Muscle layer of duodenum (tissue), 2 donors: ENCODE results near the gene CABLES1.

Experiments
- H3K27ac ChIP-seq: one replicate; pipeline ENCODE4 v1.7.0; 2013; ENCODE audit warnings: mild to moderate bottlenecking, low read length
- H3K27me3 ChIP-seq: one replicate; pipeline ENCODE4 v1.7.0; 2013; ENCODE audit warnings: low read depth, mild to moderate bottlenecking, control low read depth, low read length
- H3K36me3 ChIP-seq, 2 donors: one replicate each; pipeline ENCODE4 v1.7.0; 2013; ENCODE audit warnings: low read length in 2 of 2, control low read depth in 1 of 2, mild to moderate bottlenecking in 1 of 2; ENCODE audit not compliant: insufficient read depth in 2 of 2, control insufficient read depth in 1 of 2
- H3K4me1 ChIP-seq, 2 donors: one replicate each; pipeline ENCODE4 v1.7.0; 2013; ENCODE audit warnings: low read length in 2 of 2, mild to moderate bottlenecking in 2 of 2, control low read depth in 1 of 2, moderate library complexity in 1 of 2; ENCODE audit not compliant: insufficient read depth in 2 of 2, control insufficient read depth in 1 of 2
- H3K4me3 ChIP-seq, 2 donors: one replicate each; pipeline ENCODE4 v1.7.0; 2013; ENCODE audit warnings: low read length in 2 of 2, low read depth in 1 of 2, mild to moderate bottlenecking in 1 of 2
- H3K9me3 ChIP-seq, 2 donors: one replicate each; pipeline ENCODE4 v1.7.0; 2013; ENCODE audit warnings: low read length in 2 of 2, control low read depth in 1 of 2, mild to moderate bottlenecking in 1 of 2; ENCODE audit not compliant: control insufficient read depth in 1 of 2
- donor health status: healthy.

The CABLES1 gene

DNA sequence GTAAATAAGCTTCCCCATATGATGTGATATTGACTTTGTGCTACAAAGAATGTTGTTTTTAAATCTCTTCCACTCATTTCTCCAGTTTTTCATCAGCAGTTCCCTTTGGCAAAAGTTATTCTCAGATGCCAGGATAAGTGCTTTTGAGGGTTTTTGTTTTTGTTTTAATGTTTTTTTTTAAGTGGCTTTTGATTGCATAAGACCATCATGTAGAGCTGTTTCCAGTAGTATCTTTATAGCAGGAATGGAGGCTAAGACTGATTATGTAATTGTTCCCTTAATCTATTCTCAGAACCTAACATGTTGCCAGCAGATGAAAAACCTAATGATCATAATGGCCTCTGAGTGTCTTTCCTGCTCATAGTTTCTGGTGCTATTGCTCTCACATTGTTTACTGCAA lies 77.9 kb downstream of the CABLES1 start:
- no peak overlapping the region for H3K27ac ChIP-seq
- no peaks in the 10 kb centered on the region for H3K36me3 ChIP-seq
- peaks cover 0 to 7% of the 10 kb centered on the region in 2 donors for H3K9me3 ChIP-seq
- no peaks in the 10 kb centered on the region for H3K27me3 ChIP-seq
- no peaks in the 10 kb centered on the region for H3K4me1 ChIP-seq
- H3K4me3 ChIP-seq: no peak overlapping the region

- H3K4me1 ChIP-seq: no peaks in the 10 kb centered on the region
- no peaks in the 10 kb centered on the region for H3K9me3 ChIP-seq
- H3K27me3 ChIP-seq: no peaks in the 10 kb centered on the region
- no peaks in the 10 kb centered on the region for H3K36me3 ChIP-seq
- no peak overlapping the region for H3K4me3 ChIP-seq
- no peak overlapping the region for H3K27ac ChIP-seq
Measured at GRCh38 chr18:23217781-23218180, 82.5 kb downstream of the CABLES1 start.

DNA sequence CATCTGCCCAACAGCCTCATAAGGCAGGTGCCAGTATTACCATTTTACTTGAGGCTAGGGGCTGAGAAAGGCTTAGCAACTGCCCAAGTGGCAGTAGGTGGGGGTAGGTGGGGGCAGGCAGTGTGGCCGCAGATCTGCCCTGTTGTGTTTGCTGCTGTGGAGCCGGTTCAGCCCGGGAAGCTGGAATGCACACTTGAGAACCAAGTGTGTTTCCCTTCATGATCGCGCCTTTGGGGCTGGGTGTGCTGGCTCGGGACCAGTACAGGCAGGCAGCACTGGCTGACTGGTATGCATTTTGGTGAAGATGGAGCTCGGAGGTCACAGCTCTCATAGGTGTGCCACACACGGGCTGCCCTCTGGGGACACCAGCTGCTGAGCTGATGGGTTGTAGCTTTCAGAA lies 85.1 kb downstream of the CABLES1 start:
- Histone ChIP-seq H3K27ac (no peak overlapping the region), H3K36me3 (no peaks in the 10 kb centered on the region), H3K9me3 (no peaks in the 10 kb centered on the region), H3K4me1 (peaks cover 0 to 6% of the 10 kb centered on the region in 2 donors), H3K4me3 (no peak overlapping the region), H3K27me3 (no peaks in the 10 kb centered on the region)

DNA sequence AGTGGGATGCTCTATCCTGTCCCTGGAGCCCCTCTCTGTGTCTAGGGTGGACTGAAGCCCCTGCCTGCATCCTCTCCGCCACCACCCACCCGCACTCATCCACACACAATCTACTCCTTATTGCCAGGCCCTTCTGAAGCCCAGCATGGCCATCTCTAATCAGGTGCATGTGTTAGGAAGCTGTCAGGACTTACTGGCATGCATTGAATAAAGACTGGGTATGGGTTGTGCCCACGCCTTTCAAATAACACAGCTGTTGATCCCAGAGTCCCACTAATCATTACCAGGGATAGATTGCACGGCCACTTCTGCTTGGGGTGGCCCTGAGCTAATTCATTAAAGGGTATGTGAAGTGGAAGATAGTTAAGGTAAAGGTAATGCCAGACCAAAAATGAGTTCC lies 88.4 kb downstream of the CABLES1 start:
- H3K4me1 ChIP-seq: peaks cover 9 to 27% of the 10 kb centered on the region in 2 donors
- H3K27me3 ChIP-seq: no peaks in the 10 kb centered on the region
- no peaks in the 10 kb centered on the region for H3K36me3 ChIP-seq
- H3K4me3 ChIP-seq: no peak overlapping the region
- H3K27ac ChIP-seq: no peak overlapping the region
- H3K9me3 ChIP-seq: no peaks in the 10 kb centered on the region

GRCh38 chr18:23225503-23225902 lies 90.2 kb downstream of the CABLES1 start:
- Histone ChIP-seq H3K9me3 (no peaks in the 10 kb centered on the region), H3K36me3 (no peaks in the 10 kb centered on the region), H3K27me3 (no peaks in the 10 kb centered on the region), H3K27ac (peak overlapping the region; percentile 34), H3K4me3 (no peak overlapping the region), H3K4me1 (peaks cover 13 to 32% of the 10 kb centered on the region in 2 donors)

- no peaks in the 10 kb centered on the region for H3K9me3 ChIP-seq
- no peak overlapping the region for H3K4me3 ChIP-seq
- H3K36me3 ChIP-seq: no peaks in the 10 kb centered on the region
- H3K4me1 ChIP-seq: peaks cover 13 to 32% of the 10 kb centered on the region in 2 donors
- H3K27me3 ChIP-seq: no peaks in the 10 kb centered on the region
- H3K27ac ChIP-seq: peak overlapping the region; percentile 2
Measured at GRCh38 chr18:23226391-23226790, 91.1 kb downstream of the CABLES1 start.

- Histone ChIP-seq H3K27ac (peak overlapping the region; percentile 2), H3K4me1 (peaks cover 13 to 32% of the 10 kb centered on the region in 2 donors), H3K4me3 (no peak overlapping the region), H3K9me3 (no peaks in the 10 kb centered on the region), H3K36me3 (no peaks in the 10 kb centered on the region), H3K27me3 (no peaks in the 10 kb centered on the region)
Measured at GRCh38 chr18:23226930-23227725, 91.8 kb downstream of the CABLES1 start.

- Histone ChIP-seq H3K27ac (peak overlapping the region; percentile 2), H3K4me1 (peaks cover 13 to 32% of the 10 kb centered on the region in 2 donors), H3K27me3 (no peaks in the 10 kb centered on the region)
Measured at GRCh38 chr18:23227726-23228070, 92.4 kb downstream of the CABLES1 start.

DNA sequence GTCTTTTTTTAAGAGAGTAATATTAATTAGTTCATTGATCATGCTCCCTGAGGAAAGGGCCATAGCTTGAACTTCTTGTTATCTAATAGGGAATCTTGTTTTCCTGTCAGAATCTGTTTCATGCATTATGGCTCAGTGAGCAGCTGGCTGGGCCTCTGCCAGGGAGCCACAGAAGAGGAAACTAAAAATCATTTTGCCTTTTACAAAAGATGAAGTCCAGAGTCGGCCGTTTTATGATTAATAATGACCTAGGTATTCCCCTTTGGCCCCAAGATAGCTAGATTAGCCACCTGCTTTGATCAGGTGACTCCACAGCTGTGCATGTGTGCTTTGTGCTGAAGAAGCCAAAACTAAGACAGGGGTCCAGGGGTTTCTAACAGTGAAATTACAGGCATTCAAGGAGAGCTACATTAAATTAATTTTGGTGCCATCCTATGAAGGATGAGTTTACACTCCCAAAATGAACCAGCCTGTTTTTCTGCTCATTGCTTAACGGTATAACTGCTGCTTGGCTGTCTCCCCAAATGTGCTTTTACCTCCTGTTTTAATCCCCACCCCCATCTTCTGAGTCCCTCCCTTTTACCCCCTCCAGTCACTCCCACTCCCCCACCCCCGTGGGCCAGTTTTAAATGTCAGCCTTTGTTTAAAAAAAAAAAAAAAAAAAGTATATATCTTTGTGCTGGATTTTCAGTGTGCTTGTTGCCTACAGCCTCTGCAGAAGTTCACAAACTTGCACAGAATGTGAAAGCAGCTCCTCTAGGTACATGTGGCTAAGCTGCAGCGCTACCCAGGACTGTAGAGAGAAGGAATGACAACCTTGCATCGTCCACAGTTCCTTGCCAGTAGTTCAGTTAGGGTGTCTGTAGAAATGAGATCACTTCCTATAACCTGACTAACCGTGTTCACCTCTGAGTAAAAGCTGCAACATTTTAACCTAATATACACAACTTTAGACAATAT lies 93.1 kb downstream of the CABLES1 start:
- H3K4me1 ChIP-seq: peaks cover 13 to 32% of the 10 kb centered on the region in 2 donors
- H3K36me3 ChIP-seq: no peaks in the 10 kb centered on the region
- no peak overlapping the region for H3K4me3 ChIP-seq
- H3K27me3 ChIP-seq: no peaks in the 10 kb centered on the region
- H3K9me3 ChIP-seq: no peaks in the 10 kb centered on the region
- H3K27ac ChIP-seq: peak overlapping the region; percentile 21

More at GRCh38 chr18:23227726-23228070, 92.4 kb downstream of the CABLES1 start:
- Histone ChIP-seq H3K9me3 (no peaks in the 10 kb centered on the region), H3K36me3 (no peaks in the 10 kb centered on the region), H3K4me3 (no peak overlapping the region)

DNA sequence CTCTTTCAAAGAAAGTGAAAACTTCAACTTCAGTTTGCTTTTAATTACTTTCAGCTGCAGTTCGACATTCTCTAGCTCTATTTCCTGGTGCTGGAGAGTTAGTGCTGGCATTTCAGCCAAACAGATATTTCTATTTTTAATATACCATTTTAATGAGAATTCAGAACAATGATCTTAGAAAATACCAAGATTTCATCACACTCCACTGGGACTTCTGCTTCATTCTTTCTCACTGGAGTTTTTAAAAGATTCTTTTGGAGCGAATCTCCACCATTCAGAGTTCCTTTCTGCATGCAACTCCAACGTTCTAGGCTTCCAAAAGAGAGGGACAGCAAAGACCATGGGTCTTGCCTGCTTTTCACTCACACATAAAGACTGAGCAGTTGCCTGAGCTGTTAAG lies 94.2 kb downstream of the CABLES1 start:
- H3K4me1 ChIP-seq: peaks cover 13 to 32% of the 10 kb centered on the region in 2 donors
- H3K36me3 ChIP-seq: no peaks in the 10 kb centered on the region
- H3K27ac ChIP-seq: no peak overlapping the region
- H3K9me3 ChIP-seq: no peaks in the 10 kb centered on the region
- H3K4me3 ChIP-seq: no peak overlapping the region
- H3K27me3 ChIP-seq: no peaks in the 10 kb centered on the region

DNA sequence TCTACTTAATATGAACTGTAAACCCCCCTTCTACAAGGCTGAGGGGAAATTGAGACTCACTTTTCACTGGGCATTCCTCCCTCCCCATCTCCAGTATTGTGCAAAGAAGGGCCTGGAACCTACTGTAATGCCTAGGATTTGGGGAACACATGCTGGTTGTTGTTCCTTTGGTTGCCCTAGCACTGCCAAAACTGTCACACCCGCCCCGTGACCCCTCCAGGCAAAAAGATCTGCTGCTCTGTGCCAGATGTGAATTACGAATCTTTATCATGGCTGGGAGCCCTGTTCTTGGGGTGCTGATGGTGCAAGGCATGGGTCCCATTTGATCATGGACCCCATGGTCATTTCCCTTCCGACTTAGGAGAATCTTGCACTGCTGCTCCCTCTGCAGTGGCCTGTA lies 95.4 kb downstream of the CABLES1 start:
- Histone ChIP-seq H3K27me3 (no peaks in the 10 kb centered on the region), H3K27ac (no peak overlapping the region), H3K4me3 (no peak overlapping the region), H3K36me3 (no peaks in the 10 kb centered on the region), H3K4me1 (peaks cover 13 to 23% of the 10 kb centered on the region in 2 donors), H3K9me3 (no peaks in the 10 kb centered on the region)
